SU-DHL-6 (cell line): Measurements from ENCODE around the gene CST9.

Source experiments
- H2AFZ ChIP-seq: fragments of 200-600 bp; sonication (generic); 2 replicates; pipeline ENCODE4 v1.6.1; 2014; ENCODE audit warnings: low read depth, mild to moderate bottlenecking, moderate library complexity, mixed read lengths, antibody characterized with exemption, low read length; ENCODE audit not compliant: severe bottlenecking
- H3F3A ChIP-seq: fragments of 200-600 bp; shearing (Covaris generic); 2 replicates; pipeline ENCODE4 v1.6.0; 2016; ENCODE audit warnings: antibody characterized with exemption, mild to moderate bottlenecking; ENCODE audit not compliant: insufficient read depth
- H3K27ac ChIP-seq: fragments of 200-600 bp; sonication (generic); 2 replicates; pipeline ENCODE4 v1.5.1; 2016; ENCODE audit warnings: low read depth, mild to moderate bottlenecking, low read length, moderate library complexity, mixed read lengths
- H3K27me3 ChIP-seq: fragments of 200-600 bp; sonication (generic), shearing (Covaris generic); 2 replicates; pipeline ENCODE4 v1.6.0; 2014; ENCODE audit warnings: mild to moderate bottlenecking, low read length
- H3K36me3 ChIP-seq: fragments of 200-600 bp; sonication (generic); 2 replicates; pipeline ENCODE4 v1.6.1; 2014; ENCODE audit warnings: mild to moderate bottlenecking, low read length, mixed read lengths
- H3K4me2 ChIP-seq: fragments of 300-600, 200-600 bp; shearing (Covaris generic), sonication (generic); 2 replicates; pipeline ENCODE4 v1.6.0; 2014; ENCODE audit warnings: low read length, low read depth, mild to moderate bottlenecking; ENCODE audit not compliant: poor library complexity, severe bottlenecking
- H3K4me3 ChIP-seq: fragments of 200-600 bp; sonication (generic); 2 replicates; pipeline ENCODE4 v1.5.1; 2014; ENCODE audit warnings: antibody characterized with exemption, low read length, mild to moderate bottlenecking, mixed read lengths; ENCODE audit not compliant: insufficient read depth, poor library complexity, severe bottlenecking
- H3K79me2 ChIP-seq: fragments of 200-600 bp; sonication (generic); 2 replicates; pipeline ENCODE4 v1.6.1; 2014; ENCODE audit warnings: mild to moderate bottlenecking, low read length, moderate library complexity; ENCODE audit not compliant: insufficient read depth
- H3K9ac ChIP-seq: fragments of 200-600 bp; sonication (generic); 2 replicates; pipeline ENCODE4 v1.7.0; 2014; ENCODE audit warnings: mild to moderate bottlenecking, low read length
- H3K9me2 ChIP-seq: fragments of 200-600 bp; sonication (generic); replicated peaks from 2 replicates; pipeline ENCODE4 v1.6.1; 2014; ENCODE audit warnings: low read length; ENCODE audit not compliant: insufficient read depth
- H3K9me3 ChIP-seq: fragments of 200-600 bp; sonication (generic); 2 replicates; pipeline ENCODE4 v1.6.1; 2014; ENCODE audit warnings: low read length, mixed read lengths; ENCODE audit not compliant: insufficient read depth
- H4K20me1 ChIP-seq: fragments of 200-600 bp; sonication (generic); 2 replicates; pipeline ENCODE4 v1.6.1; 2014; ENCODE audit warnings: low read depth, mild to moderate bottlenecking, antibody characterized with exemption, low read length, moderate library complexity, mixed read lengths
- EZH2phosphoT487 ChIP-seq: fragments of 200-600 bp; sonication (generic), shearing (Covaris generic); conservative IDR thresholded peaks from 2 replicates; pipeline ENCODE4 v1.6.1; 2018; ENCODE audit warnings: mild to moderate bottlenecking, antibody characterized with exemption, low read length, moderate library complexity, mixed read lengths
- TF ChIP-seq, protein P1 (sequence below): fragments of 200-600 bp; sonication (generic); IDR thresholded peaks from one replicate; pipeline ENCODE4 v1.5.1; 2017; ENCODE audit warnings: antibody characterized with exemption, mild to moderate bottlenecking, low read length, moderate library complexity; ENCODE audit not compliant: insufficient read depth, poor library complexity, severe bottlenecking

CST9 gene

DNA sequence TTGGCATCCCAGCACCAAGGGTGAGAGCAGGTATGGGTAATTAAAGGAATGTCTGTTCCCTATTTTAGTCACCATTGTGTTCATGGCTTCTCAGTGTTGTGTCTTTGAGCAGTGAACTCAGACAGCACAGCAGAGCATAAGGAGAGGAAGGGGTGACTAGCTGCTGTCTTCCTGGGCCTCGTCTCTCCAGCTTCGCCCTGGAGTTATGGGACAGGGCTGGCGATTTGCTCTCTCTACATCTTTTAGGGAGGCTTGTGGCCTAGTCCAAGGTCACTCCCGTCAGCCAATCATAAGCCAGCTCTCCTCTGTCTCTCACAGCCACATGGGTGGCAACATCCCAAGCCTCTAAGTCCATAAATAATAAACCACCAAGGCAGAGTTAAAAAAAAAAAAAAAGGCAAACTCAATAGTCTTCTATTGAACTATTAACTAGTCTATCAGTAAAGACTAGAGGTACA lies 24.7 kb upstream of the CST9 start:
- Histone ChIP-seq H3K9me3 (no peaks in the 10 kb centered on the region), H4K20me1 (no peaks in the 10 kb centered on the region), H3K4me2 (no peak overlapping the region), H3K9me2 (no peaks in the 10 kb centered on the region), H2AFZ (no peak overlapping the region), H3K36me3 (no peaks in the 10 kb centered on the region), H3K4me3 (no peak overlapping the region), H3F3A (no peaks in the 10 kb centered on the region), H3K79me2 (no peaks in the 10 kb centered on the region), H3K27me3 (no peaks in the 10 kb centered on the region), H3K27ac (no peak overlapping the region), H3K9ac (no peak overlapping the region)
- TF ChIP-seq, protein P1, sequence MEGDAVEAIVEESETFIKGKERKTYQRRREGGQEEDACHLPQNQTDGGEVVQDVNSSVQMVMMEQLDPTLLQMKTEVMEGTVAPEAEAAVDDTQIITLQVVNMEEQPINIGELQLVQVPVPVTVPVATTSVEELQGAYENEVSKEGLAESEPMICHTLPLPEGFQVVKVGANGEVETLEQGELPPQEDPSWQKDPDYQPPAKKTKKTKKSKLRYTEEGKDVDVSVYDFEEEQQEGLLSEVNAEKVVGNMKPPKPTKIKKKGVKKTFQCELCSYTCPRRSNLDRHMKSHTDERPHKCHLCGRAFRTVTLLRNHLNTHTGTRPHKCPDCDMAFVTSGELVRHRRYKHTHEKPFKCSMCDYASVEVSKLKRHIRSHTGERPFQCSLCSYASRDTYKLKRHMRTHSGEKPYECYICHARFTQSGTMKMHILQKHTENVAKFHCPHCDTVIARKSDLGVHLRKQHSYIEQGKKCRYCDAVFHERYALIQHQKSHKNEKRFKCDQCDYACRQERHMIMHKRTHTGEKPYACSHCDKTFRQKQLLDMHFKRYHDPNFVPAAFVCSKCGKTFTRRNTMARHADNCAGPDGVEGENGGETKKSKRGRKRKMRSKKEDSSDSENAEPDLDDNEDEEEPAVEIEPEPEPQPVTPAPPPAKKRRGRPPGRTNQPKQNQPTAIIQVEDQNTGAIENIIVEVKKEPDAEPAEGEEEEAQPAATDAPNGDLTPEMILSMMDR = no peak
- no peak for TF ChIP-seq EZH2phosphoT487

DNA sequence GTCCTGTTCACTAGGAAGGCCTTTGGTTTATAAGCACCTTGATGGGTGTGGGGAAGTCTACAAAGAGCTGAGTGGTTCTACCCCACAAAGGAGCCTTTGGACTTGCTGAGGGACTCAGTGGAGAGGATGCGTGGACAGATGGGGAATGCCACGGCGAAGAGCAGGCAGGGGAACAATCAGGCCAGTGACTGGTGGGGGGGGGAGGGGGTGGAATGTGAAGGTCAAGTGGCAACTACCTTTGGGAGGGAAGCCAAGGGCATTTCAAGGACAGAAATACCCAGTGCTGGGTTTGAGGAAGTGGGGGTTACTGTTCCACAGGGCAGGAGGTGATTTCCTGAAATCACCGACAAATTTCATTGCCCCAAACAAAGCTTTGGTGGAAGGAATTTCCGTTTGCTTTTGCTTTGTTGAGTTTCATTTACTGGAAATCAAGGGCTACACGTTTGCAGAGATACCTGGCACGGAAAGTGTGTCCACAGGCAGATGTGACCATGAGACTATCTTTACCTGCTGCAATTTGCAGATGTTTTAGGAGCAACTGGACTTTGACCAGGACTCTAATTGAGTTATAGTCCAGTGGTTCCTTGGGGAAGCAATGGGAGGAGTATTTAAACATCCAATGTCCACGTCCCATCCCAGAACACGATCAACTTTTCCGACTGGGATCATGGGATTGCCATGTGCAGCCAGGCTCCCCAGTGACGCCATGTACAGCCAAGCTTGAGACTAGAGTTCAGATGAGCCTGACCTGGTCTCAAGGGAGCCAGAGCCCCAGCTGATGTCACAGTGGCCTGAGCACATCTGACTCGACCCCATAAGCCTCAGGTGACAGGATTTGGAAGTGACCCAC lies 24.1 kb upstream of the CST9 start:
- no peak overlapping the region for H3K9ac ChIP-seq

DNA sequence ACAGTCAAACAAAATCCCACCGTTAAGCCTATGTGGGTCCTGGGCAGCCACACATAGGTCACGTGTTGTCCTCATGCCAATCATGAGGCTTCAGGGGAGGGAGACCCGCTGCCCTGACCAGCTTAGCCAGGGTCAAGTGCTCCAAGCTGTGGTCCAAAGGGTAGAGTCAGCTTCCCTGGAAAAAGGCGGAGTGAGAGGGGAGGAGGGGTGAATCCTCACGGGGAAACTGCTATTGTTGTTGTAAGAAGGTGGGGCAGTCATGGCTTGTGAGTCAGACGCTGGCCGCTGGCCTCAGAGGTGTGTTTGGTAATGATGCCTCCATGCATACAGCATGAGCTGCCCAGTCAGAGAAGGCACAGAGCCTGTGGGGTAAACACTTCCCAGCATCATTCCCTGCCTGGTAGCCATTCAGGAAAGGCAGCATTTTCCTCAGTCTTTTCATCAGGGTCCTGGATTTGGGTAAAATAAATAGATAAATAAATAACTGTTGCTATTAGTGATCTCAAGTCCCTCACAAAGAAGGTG lies 23.4 kb upstream of the CST9 start:
- Histone ChIP-seq H3K9ac (no peak overlapping the region), H3K27ac (no peak overlapping the region), H3K79me2 (no peaks in the 10 kb centered on the region), H3K4me2 (no peak overlapping the region), H3K9me3 (no peaks in the 10 kb centered on the region), H4K20me1 (no peaks in the 10 kb centered on the region), H3K36me3 (no peaks in the 10 kb centered on the region), H3K27me3 (no peaks in the 10 kb centered on the region), H2AFZ (no peak overlapping the region), H3K9me2 (no peaks in the 10 kb centered on the region), H3K4me3 (no peak overlapping the region), H3F3A (no peaks in the 10 kb centered on the region)
- TF ChIP-seq, protein P1 = no peak
- TF ChIP-seq EZH2phosphoT487 = no peak

More for the DNA sequence above, 24.1 kb upstream of the CST9 start:
- H3F3A ChIP-seq = no peaks in the 10 kb centered on the region
- TF ChIP-seq, protein P1 = no peak
- TF ChIP-seq EZH2phosphoT487 = no peak
- no peaks in the 10 kb centered on the region for H3K9me2 ChIP-seq
- H4K20me1 ChIP-seq = no peaks in the 10 kb centered on the region
- H3K4me2 ChIP-seq = no peak overlapping the region
- H3K4me3 ChIP-seq = no peak overlapping the region
- H3K9me3 ChIP-seq = no peaks in the 10 kb centered on the region
- no peaks in the 10 kb centered on the region for H3K79me2 ChIP-seq
- H2AFZ ChIP-seq = no peak overlapping the region
- H3K36me3 ChIP-seq = no peaks in the 10 kb centered on the region
- H3K27me3 ChIP-seq = no peaks in the 10 kb centered on the region
- no peak overlapping the region for H3K27ac ChIP-seq
